ENCODE data around the gene ITFG1.
"Not testable (repeated sequence)": the region's sequence is repeated elsewhere in the genome, so short reads cannot be mapped to it uniquely, and the experiment has no call there.

The ITFG1 gene

GRCh38 chr16:47473004-47473403 lies 12.1 kb upstream of the ITFG1 start:
- not testable (repeated sequence) for DNase-seq

GRCh38 chr16:47470810-47471209 lies 9.9 kb upstream of the ITFG1 start:
- no peak for DNase-seq

GRCh38 chr16:47470211-47470610 lies 9.3 kb upstream of the ITFG1 start:
- no peak for DNase-seq

GRCh38 chr16:47469227-47469626 lies 8.4 kb upstream of the ITFG1 start:
- no peak for DNase-seq

- not testable (repeated sequence) for DNase-seq
Measured at GRCh38 chr16:47468070-47468689, 7.3 kb upstream of the ITFG1 start.

GRCh38 chr16:47467501-47467900 lies 6.6 kb upstream of the ITFG1 start:
- no peak for DNase-seq

GRCh38 chr16:47465919-47466630 lies 5.2 kb upstream of the ITFG1 start:
- DNase-seq: no peak

GRCh38 chr16:47463771-47464624 lies 3.1 kb upstream of the ITFG1 start:
- DNase-seq: no peak

- DNase-seq: peak in 1 of 2 experiments; percentile 26
Measured at GRCh38 chr16:47461598-47462266, 869 bp upstream of the ITFG1 start.

- no peak for DNase-seq
Measured at GRCh38 chr16:47460359-47460710, 528 bp downstream of the ITFG1 start.

- DNase-seq: no peak
Measured at GRCh38 chr16:47459603-47460002, 1.3 kb downstream of the ITFG1 start.

GRCh38 chr16:47458331-47458730 lies 2.5 kb downstream of the ITFG1 start:
- no peak for DNase-seq

GRCh38 chr16:47449788-47450187 lies 11.1 kb downstream of the ITFG1 start:
- DNase-seq: no peak

- no peak for DNase-seq
Measured at GRCh38 chr16:47448830-47449575, 11.9 kb downstream of the ITFG1 start.

GRCh38 chr16:47446431-47446830 lies 14.4 kb downstream of the ITFG1 start:
- DNase-seq: no peak

- not testable (repeated sequence) for DNase-seq
Measured at GRCh38 chr16:47442884-47443283, 18.0 kb downstream of the ITFG1 start.

GRCh38 chr16:47440066-47440465 lies 20.8 kb downstream of the ITFG1 start:
- not testable (repeated sequence) for DNase-seq

- DNase-seq: not testable (repeated sequence)
Measured at GRCh38 chr16:47434274-47434673, 26.6 kb downstream of the ITFG1 start.

GRCh38 chr16:47431960-47432359 lies 28.9 kb downstream of the ITFG1 start:
- DNase-seq: no peak

- no peak for DNase-seq
Measured at GRCh38 chr16:47426806-47427205, 34.1 kb downstream of the ITFG1 start.

GRCh38 chr16:47424846-47425245 lies 36.0 kb downstream of the ITFG1 start:
- DNase-seq: no peak

GRCh38 chr16:47416869-47417268 lies 44.0 kb downstream of the ITFG1 start:
- DNase-seq: no peak
